ENCODE data around the gene FNDC1. TPM values are rescaled to one million over a fixed set of nuclear protein-coding genes. Genes with fewer than 3 reads are reported as not detected.

Gene FNDC1
- total RNA-seq, 1 experiment from 2014 or later, result 0.23 TPM

DNA sequence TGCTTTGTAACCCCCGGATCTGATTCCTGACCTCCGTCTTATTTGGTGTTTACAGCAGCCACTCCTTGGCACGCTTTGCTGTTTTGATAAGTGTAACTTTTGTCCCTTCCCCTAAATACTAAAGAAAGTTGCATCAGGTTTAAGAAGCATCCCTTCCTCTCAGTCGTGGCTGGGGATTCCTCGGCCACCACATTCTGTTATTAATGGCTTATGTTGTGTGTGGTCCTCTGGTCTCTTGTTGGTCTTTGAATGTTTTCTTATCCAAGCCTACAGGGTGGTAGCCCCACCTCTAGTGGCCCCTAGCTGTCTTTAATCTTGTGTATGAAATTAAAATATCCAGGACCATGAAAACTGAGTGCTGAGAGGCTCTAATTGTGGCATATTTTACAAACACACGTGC, 37.5 kb upstream of the FNDC1 start:
- H3K36me3 ChIP-seq (ENCODE audit: control insufficient read depth, insufficient read depth, low read length), result no peaks in the 10 kb centered on the region
- in situ Hi-C loops (cut with HindIII; ENCODE audit: low pct_unique_long_range_greater_than_20kb, low sequenced_read_pairs), result no loop called here
- no peak for DNase-seq (ENCODE audit: low read depth, low spot score)
- ATAC-seq, result no peak
- no peak overlapping the region for H3K27ac ChIP-seq (ENCODE audit: low read length)
- H3K27me3 ChIP-seq (ENCODE audit: control insufficient read depth, insufficient read depth, low read length), result peaks cover 8% of the 10 kb centered on the region; the same call in 1 of the 2 replicates
- no peak overlapping the region for H3K4me3 ChIP-seq (ENCODE audit: low read depth in 2 of 2, low read length in 2 of 2)
- CTCF ChIA-PET, result no interaction called here
- POLR2A ChIA-PET, result no interaction called here
- TF ChIP-seq, protein P1, sequence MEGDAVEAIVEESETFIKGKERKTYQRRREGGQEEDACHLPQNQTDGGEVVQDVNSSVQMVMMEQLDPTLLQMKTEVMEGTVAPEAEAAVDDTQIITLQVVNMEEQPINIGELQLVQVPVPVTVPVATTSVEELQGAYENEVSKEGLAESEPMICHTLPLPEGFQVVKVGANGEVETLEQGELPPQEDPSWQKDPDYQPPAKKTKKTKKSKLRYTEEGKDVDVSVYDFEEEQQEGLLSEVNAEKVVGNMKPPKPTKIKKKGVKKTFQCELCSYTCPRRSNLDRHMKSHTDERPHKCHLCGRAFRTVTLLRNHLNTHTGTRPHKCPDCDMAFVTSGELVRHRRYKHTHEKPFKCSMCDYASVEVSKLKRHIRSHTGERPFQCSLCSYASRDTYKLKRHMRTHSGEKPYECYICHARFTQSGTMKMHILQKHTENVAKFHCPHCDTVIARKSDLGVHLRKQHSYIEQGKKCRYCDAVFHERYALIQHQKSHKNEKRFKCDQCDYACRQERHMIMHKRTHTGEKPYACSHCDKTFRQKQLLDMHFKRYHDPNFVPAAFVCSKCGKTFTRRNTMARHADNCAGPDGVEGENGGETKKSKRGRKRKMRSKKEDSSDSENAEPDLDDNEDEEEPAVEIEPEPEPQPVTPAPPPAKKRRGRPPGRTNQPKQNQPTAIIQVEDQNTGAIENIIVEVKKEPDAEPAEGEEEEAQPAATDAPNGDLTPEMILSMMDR (IDR thresholded peaks at IDR 0.05), result no peak
- intact Hi-C loops (cut with micrococcal nuclease; ENCODE audit: unreplicated experiment), result loop anchor here (10.0 kb wide), 2 partner anchors 87 to 417 kb away; partner anchors contain the start of gene TAGAP
- no peaks in the 10 kb centered on the region for H3K9me3 ChIP-seq (ENCODE audit: control insufficient read depth, insufficient read depth, low read depth, low read length)
- H3K4me1 ChIP-seq (ENCODE audit: control insufficient read depth, insufficient read depth, low read length), result no peaks in the 10 kb centered on the region
- no TSS peak for BruUV-seq (replicated peaks)

DNA sequence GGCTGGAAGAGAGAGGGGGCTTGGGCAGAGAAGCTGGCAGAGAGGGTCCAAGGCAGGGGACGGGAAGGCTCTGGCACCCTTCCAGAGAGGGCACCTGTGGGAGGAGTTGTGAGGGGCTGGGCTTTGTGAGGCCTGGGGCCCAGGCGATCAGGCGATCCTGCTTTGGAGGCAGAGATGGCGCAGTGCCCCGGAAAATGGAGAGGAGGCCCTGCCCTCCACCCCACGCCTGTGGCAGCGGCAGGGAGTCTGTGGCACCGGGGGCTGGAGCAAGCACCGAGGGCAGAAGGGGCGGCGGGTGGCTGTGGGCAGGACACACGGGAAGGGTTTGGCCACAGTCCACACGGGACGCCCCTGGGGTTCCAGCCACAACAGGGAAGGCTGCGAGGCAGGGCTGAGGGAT, 36.5 kb upstream of the FNDC1 start:
- no peak overlapping the region for H3K27ac ChIP-seq (ENCODE audit: low read length)
- intact Hi-C loops (cut with micrococcal nuclease; ENCODE audit: unreplicated experiment) (loop anchor here (10.0 kb wide), 2 partner anchors 88 to 418 kb away; partner anchors contain the start of gene TAGAP), in situ Hi-C loops (cut with HindIII; ENCODE audit: low pct_unique_long_range_greater_than_20kb, low sequenced_read_pairs) (no loop called here)
- POLR2A ChIA-PET, result no interaction called here
- no peaks in the 10 kb centered on the region for H3K36me3 ChIP-seq (ENCODE audit: control insufficient read depth, insufficient read depth, low read length)
- no peak for ATAC-seq
- CTCF ChIA-PET, result interaction anchor here (0.9 kb wide), 1 partner anchor 124 kb away, joined by 3 read pairs; no protein-coding TSS in a partner anchor
- no peaks in the 10 kb centered on the region for H3K4me1 ChIP-seq (ENCODE audit: control insufficient read depth, insufficient read depth, low read length)
- no peak for TF ChIP-seq SIN3A (IDR thresholded peaks at IDR 0.05; ENCODE audit: borderline replicate concordance, insufficient read depth, low read depth, low read length)
- TF ChIP-seq POLR2AphosphoS5 (IDR thresholded peaks at IDR 0.05; ENCODE audit: low read depth, low read length), result no peak
- no peak for TF ChIP-seq TCF7L2 (IDR thresholded peaks at IDR 0.05; ENCODE audit: low read depth, low read length)
- TF ChIP-seq, protein P2, sequence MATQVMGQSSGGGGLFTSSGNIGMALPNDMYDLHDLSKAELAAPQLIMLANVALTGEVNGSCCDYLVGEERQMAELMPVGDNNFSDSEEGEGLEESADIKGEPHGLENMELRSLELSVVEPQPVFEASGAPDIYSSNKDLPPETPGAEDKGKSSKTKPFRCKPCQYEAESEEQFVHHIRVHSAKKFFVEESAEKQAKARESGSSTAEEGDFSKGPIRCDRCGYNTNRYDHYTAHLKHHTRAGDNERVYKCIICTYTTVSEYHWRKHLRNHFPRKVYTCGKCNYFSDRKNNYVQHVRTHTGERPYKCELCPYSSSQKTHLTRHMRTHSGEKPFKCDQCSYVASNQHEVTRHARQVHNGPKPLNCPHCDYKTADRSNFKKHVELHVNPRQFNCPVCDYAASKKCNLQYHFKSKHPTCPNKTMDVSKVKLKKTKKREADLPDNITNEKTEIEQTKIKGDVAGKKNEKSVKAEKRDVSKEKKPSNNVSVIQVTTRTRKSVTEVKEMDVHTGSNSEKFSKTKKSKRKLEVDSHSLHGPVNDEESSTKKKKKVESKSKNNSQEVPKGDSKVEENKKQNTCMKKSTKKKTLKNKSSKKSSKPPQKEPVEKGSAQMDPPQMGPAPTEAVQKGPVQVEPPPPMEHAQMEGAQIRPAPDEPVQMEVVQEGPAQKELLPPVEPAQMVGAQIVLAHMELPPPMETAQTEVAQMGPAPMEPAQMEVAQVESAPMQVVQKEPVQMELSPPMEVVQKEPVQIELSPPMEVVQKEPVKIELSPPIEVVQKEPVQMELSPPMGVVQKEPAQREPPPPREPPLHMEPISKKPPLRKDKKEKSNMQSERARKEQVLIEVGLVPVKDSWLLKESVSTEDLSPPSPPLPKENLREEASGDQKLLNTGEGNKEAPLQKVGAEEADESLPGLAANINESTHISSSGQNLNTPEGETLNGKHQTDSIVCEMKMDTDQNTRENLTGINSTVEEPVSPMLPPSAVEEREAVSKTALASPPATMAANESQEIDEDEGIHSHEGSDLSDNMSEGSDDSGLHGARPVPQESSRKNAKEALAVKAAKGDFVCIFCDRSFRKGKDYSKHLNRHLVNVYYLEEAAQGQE (IDR thresholded peaks at IDR 0.05; ENCODE audit: insufficient read depth in 1 of 2, low read depth in 2 of 2, low read length in 1 of 2), result no peak
- TF ChIP-seq, protein P1 (IDR thresholded peaks at IDR 0.05), result no peak
- peaks cover 8% of the 10 kb centered on the region for H3K27me3 ChIP-seq (ENCODE audit: control insufficient read depth, insufficient read depth, low read length)
- no TSS peak for BruUV-seq (replicated peaks)
- no peak for DNase-seq (ENCODE audit: low read depth, low spot score)
- H3K4me3 ChIP-seq (ENCODE audit: low read depth in 2 of 2, low read length in 2 of 2), result no peak overlapping the region
- H3K9me3 ChIP-seq (ENCODE audit: control insufficient read depth, insufficient read depth, low read depth, low read length), result no peaks in the 10 kb centered on the region
